Spleen (tissue), 7 donors: ENCODE data around the gene KRTAP5-11.
"Not testable (repeated sequence)": the region's sequence is repeated elsewhere in the genome, so short reads cannot be mapped to it uniquely, and the experiment has no call there.

Experiments used
- CTCF ChIP-seq, 11 experiments: fragments of 200-600 bp in 7 of 11; fragments of 450-650 bp in 4 of 11; sonication (generic) in 4 of 11; IDR thresholded peaks in 8 of 11; conservative IDR thresholded peaks in 3 of 11; 1 replicate in 7 of 11; 2 replicates in 4 of 11; pipeline versions ENCODE4 v1.4.0 to v1.8.0; 2016 to 2021; ENCODE audit warnings: antibody characterized with exemption in 11 of 11, inconsistent platforms in 4 of 11, mild to moderate bottlenecking in 1 of 11
- POLR2A ChIP-seq, 3 donors: fragments of 450-650 bp; IDR thresholded peaks; one replicate each; pipeline ENCODE4 v1.5.1; 2017; ENCODE audit warnings: antibody characterized with exemption in 3 of 3, mild to moderate bottlenecking in 1 of 3
- POLR2AphosphoS5 ChIP-seq, 3 donors: sonication (generic); formaldehyde crosslinking; IDR thresholded peaks; one replicate each; pipeline ENCODE4 v1.5.1; 2017; ENCODE audit warnings: antibody characterized with exemption in 3 of 3
- donor health status: DM: no; HTN: no; CAD: no; lungs with moderate emphysema.
- donor health status: DM: no; HTN: no; CAD: no.
- donor health status: DM: no; HTN: no; CAD: no.

- not testable (repeated sequence) for TF ChIP-seq CTCF (IDR thresholded peaks at IDR 0.05 in 8 of 11, conservative IDR thresholded peaks at IDR 0.05 in 3 of 11); POLR2AphosphoS5 (IDR thresholded peaks at IDR 0.05); POLR2A (IDR thresholded peaks at IDR 0.05)
Observed at GRCh38 chr11:71614366-71614917, 31.8 kb upstream of the KRTAP5-11 start.
